HuH-7.5 (cell line): Measurements from ENCODE around the gene TBC1D22A.
"Not testable (repeated sequence)": the region's sequence is repeated elsewhere in the genome, so short reads cannot be mapped to it uniquely, and the experiment has no call there.

Experiments
- DNase-seq: peaks from one replicate; pipeline ENCODE4 v3.0.0; 2011; ENCODE audit warnings: low spot score

TBC1D22A gene

GRCh38 chr22:47105085-47105484 lies 342.6 kb downstream of the TBC1D22A start:
- no peak for DNase-seq

- no peak for DNase-seq
Observed at GRCh38 chr22:47106806-47107205, 344.4 kb downstream of the TBC1D22A start.

DNA sequence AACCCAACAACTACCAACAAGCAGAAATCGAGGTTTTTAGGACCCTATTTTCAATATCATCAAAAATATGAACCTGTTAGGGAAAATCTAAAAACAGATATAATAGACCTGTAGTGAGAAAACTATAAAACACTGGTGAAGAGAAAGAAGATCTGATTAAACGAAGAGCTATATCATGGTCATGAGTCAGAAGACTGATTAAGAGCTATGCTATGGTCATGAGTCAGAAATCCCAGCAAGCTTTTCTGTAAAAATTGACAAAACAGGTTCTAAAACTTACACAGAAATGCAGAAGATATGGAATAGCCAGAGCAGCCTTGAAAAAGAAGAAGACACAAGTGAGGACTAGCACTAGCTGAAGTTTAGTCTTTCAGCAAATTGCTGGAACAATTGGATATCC lies 345.0 kb downstream of the TBC1D22A start:
- DNase-seq = no peak

GRCh38 chr22:47110817-47111443 lies 348.5 kb downstream of the TBC1D22A start:
- no peak for DNase-seq

- DNase-seq = no peak
Observed at GRCh38 chr22:47111626-47112581, 349.5 kb downstream of the TBC1D22A start.

GRCh38 chr22:47112582-47112965 lies 350.1 kb downstream of the TBC1D22A start:
- no peak for DNase-seq

DNA sequence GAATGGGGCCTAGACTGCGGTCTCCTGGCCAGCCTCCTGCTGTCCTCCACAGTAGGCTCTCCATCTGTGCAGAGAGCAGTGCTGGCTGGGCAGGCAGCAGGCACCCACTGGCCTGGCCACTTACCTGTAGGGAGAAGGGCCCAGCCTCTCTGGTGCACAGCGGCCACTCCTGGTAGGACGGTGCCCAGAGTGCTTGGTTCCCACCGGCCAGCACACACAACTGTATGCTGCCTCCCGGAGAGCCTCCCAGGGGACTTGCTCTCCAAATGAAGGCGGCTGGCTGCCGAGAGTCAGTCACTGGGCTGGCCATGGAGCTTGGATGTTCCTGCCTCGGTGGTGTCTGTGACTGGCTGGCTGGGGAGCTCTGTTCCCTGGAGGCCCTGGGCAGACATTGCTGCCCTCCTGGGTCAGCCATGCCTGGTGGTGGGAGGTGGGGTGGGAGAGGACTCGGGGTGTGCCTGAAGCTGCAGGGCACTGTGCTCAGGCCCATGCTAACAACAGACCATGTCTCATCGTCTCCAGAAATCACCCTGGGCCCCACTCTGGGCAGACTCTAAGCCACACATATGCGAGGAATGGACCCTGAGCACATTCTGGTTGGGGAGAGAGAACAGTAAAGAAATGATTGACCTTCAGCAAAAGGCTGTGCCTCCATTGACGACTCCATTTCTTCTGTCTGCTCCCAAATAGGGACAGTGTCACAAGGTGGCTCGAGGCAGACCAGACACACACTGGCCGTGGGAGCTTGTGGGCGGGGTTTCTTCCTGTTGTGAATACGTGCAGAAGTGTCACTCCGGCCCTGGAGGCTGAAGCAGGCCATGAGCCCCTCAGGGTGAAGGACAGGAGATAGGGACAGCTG lies 350.8 kb downstream of the TBC1D22A start:
- DNase-seq = no peak

DNA sequence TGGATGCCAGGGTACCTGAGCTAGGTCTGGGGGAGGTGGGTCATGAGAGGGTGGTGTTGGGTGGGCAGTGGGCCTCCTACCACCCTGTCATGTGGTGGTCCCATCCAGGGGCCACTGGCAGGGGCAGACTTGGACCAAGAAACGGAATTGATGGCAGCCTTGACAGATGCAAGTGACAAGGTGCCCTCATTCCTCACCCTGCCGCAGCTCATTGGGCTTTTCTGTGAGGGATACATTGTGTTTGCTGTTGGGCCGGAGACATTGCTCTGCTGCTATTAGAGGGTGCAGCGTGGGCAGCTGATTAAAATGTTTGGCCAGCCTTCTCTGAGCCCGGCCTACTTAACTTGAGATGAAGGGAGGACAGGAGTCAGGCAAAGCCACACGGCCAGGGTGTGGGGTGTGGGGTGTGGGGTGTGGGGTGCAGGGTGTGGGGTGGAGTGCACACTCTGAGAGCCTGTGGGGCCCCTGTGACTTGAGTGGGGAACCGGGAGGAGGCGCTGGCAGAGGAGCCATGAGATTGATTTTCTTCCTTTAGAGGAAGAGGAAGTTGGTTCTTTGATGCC lies 351.5 kb downstream of the TBC1D22A start:
- DNase-seq = no peak

- no peak for DNase-seq
Observed at GRCh38 chr22:47114813-47115517, 352.5 kb downstream of the TBC1D22A start.

DNA sequence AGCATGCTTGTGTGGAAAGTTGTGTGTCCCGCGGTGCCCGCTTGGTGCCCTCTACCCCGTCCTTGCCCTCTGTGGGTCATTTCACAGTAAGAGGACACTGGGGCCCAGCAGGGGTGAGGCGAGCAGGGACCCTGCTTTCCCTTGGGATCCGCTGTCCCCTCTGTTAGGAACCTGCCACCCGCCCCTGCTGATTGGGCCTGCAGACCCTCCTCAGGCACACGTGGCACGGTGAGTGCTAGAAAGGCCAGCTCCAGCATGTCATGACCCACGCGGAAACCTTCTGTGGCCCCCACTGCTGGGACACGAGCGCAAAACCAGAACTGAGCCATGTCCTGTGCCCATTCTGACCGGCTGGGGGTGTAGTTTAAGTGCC lies 353.1 kb downstream of the TBC1D22A start:
- no peak for DNase-seq

DNA sequence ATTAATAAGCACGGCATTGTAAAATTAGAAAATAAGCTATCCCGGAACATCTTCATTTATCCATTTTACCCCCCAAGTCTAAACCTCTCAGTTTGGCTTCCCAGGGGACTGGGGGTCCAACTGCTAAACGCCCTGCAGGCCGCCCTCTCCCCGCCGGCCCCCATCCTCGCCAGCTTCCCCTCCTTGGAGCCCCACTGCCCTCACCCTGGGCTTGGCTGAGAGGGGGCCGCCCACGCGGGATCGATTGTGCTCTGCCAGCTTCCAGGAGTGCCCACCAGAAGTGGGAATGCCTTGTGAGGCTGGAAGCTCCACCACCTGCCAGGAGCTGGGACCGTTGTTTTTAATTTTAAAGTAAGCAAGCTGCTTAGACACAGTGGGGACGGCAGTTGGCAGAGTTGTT lies 353.5 kb downstream of the TBC1D22A start:
- DNase-seq = no peak

GRCh38 chr22:47116426-47117341 lies 354.2 kb downstream of the TBC1D22A start:
- DNase-seq = no peak

DNA sequence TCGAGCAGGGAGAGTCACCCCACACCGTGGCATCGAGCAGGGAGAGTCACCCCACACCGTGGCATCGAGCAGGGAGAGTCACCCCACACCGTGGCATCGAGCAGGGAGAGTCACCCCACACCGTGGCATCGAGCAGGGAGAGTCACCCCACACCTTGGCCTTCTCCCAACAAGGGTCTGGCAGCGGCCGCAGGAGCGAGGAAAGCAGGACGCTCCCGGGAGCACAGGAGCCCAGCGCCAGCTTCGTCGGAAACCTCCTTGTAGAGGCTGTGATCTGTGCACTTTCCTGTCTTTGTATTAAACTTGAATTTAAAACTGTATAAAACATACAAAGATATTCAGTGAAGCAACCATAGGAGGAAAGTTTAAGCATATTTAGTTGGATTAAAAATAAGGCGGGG lies 355.0 kb downstream of the TBC1D22A start:
- DNase-seq = not testable (repeated sequence)

DNA sequence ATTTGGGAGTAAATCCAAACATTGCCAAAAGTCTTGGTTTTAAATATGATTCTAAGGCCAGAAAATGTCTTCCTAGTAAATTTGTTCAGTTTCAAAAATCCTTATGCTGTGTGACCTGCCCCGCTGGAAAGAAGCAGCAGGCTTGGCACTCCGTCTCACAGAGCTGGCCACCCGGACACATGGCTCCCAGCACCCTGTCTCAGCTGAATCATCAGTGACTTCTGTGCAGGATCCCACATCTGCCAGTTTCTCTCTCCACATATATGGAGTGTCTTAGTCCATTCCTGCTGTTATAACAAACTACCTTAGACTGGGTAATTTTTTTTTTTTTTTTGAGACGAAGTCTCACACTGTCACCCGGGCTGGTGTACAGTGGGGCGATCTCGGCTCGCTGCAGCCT lies 356.7 kb downstream of the TBC1D22A start:
- DNase-seq = no peak

DNA sequence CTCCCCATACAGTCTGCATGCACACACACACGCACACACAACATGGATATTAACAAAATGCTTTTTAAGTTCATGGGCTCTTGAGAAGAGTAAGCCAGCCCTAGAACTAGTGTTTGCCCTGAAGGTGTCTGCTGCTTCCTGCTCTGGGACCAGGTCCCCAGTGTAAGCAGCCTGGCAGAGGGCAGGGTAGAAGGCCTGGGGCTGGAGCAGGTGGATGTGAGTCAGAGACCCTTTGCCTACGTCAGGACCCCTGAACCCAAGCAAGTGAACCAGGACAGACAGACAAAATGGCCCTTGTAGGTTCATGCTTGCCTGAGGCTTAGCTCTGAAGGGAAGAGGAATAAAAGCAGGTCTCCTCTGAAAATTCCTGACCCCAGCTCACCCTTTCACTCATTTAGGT lies 357.9 kb downstream of the TBC1D22A start:
- DNase-seq = no peak

DNA sequence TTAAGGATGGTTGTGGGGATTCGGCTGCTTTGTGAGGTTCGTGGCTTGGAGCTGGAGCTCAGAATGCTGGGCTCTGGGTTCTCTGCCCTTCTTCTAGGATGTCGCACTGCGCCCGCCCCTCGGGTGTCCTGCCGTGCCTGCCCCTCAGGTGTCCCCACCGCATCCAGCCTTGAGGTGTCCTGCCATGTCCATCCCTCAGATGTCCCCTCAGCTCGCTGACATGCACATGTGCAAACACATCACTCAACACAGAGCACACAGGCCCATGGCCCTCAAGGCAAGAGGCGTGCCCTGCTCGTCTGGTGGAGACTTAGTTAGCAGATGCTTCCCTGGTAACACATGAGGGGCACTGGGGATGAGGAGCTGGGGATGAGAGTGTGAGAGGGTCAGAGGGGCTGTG lies 359.3 kb downstream of the TBC1D22A start:
- no peak for DNase-seq

- DNase-seq = no peak
Observed at GRCh38 chr22:47122441-47123000, 360.1 kb downstream of the TBC1D22A start.

DNA sequence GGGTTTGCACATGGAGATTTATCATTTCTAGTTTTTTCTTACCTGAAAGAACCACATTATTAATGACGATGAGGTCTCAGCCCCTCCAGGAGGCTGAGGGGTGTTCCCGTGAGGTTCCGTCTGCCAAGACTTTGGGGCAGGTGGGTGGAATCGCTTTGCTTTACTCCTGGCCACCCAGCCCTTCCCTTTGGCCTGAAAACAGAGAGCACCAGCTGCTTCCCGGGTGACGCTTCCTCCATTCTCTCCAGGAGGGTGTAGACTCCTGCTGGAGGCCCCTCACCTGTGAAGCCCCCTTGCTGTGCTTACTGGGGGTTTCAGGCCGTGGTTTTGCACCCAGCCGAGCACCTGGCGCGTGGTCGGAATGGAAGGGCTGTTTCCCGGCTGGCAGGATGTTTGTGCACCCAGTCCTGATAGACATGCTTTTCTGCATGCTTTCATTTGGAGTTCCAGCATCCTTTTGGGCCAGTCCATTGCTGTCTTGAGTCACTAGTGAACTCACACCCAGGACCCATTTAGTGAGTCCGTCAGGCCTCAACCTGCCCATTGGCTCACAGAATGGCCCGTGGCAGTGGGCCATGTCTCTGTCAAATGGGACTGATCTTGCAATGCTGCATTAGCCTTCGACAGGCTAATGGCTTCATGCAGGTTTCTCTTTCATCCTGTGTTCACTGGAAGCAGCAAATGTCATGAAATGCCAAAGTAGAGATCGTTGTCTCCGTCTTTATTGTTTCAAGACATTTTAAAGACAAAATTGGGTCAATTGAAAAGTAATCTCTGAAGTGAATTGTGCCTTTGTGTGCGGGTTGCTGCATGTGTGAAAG lies 360.8 kb downstream of the TBC1D22A start:
- DNase-seq = no peak

- DNase-seq = no peak
Observed at GRCh38 chr22:47123827-47124442, 361.5 kb downstream of the TBC1D22A start.
